ENCODE results near the gene KIAA0232.
"Not testable (repeated sequence)": the region's sequence is repeated elsewhere in the genome, so short reads cannot be mapped to it uniquely, and the experiment has no call there.

- TF ChIP-seq POLR2A, CTCF (IDR thresholded peaks at IDR 0.05): not testable (repeated sequence)
Measured at GRCh38 chr4:6791245-6791644, 8.7 kb downstream of the KIAA0232 start.
